Astrocyte of the spinal cord (primary cell): ENCODE data around the gene TAMALIN.

Source experiments
- DNase-seq: peaks from one replicate; pipeline ENCODE4 v3.0.0; 2011; ENCODE audit warnings: low read depth, low spot score
- H3K4me3 ChIP-seq: 2 replicates; pipeline ENCODE4 v1.5.1; 2011; ENCODE audit warnings: low read depth, mild to moderate bottlenecking, low read length, moderate library complexity
- CTCF ChIP-seq: IDR thresholded peaks from 2 replicates; pipeline ENCODE4 v1.5.1; 2012; ENCODE audit warnings: low read depth, mild to moderate bottlenecking, low read length, inconsistent platforms
- in situ Hi-C: cut with HindIII; loops from 2 replicates; pipeline ENCODE4 v1.10.0; 2017; ENCODE audit warnings: low sequenced_read_pairs

TAMALIN gene

GRCh38 chr12:52052468-52053186, 45.9 kb downstream of the TAMALIN start:
- peak overlapping the region; percentile 76 for H3K4me3 ChIP-seq
- in situ Hi-C loops, result no loop called here
- TF ChIP-seq CTCF, result no peak
- no peak for DNase-seq

GRCh38 chr12:52053536-52054209, 46.9 kb downstream of the TAMALIN start:
- no peak for DNase-seq
- H3K4me3 ChIP-seq, result no peak overlapping the region
- no peak for TF ChIP-seq CTCF
- in situ Hi-C loops, result no loop called here

GRCh38 chr12:52054231-52054832, 47.6 kb downstream of the TAMALIN start:
- in situ Hi-C loops, result no loop called here
- no peak for DNase-seq
- H3K4me3 ChIP-seq, result no peak overlapping the region
- no peak for TF ChIP-seq CTCF

GRCh38 chr12:52054833-52055730, 48.3 kb downstream of the TAMALIN start:
- TF ChIP-seq CTCF, result no peak
- no peak for DNase-seq

GRCh38 chr12:52055731-52056711, 49.3 kb downstream of the TAMALIN start:
- no peak overlapping the region for H3K4me3 ChIP-seq
- no peak for TF ChIP-seq CTCF
- in situ Hi-C loops, result no loop called here
- DNase-seq, result no peak

More at GRCh38 chr12:52054833-52055730, 48.3 kb downstream of the TAMALIN start:
- no peak overlapping the region for H3K4me3 ChIP-seq
- in situ Hi-C loops, result no loop called here
